ENCODE data around the gene CYB561A3. TPM values are rescaled to one million over a fixed set of nuclear protein-coding genes. Genes with fewer than 3 reads are reported as not detected.

The CYB561A3 gene
- 10 to 100 TPM; 11.3 to 43.6 (median 21.2) TPM for total RNA-seq

GRCh38 chr11:61361741-61362541 is at the start of gene CYB561A3, which contains the start of gene TMEM138:
CYB561A3 (minus strand) TSS chr11:61361882; CDS start chr11:61356713, 5,169 bp downstream.
TMEM138 (plus strand) TSS chr11:61362374; CDS start chr11:61364391, 2,017 bp downstream.
- no peaks in the 10 kb centered on the region for H3K27me3 ChIP-seq
- no peaks in the 10 kb centered on the region for H3K4me1 ChIP-seq
- H3K9me3 ChIP-seq, result no peaks in the 10 kb centered on the region
- no peaks in the 10 kb centered on the region for H3K36me3 ChIP-seq
- intact Hi-C loops (cut with DNase I; ENCODE audit: low total_unique reads), result no loop called here
- peak within 1 kb of the TSS; percentile 62 to 81 for H3K4me3 ChIP-seq
- H3K27ac ChIP-seq, result peak within 1 kb of the TSS; percentile 93 to 97
- TF ChIP-seq CTCF (IDR thresholded peaks at IDR 0.05) (peak in 1 of 4 experiments; percentile 7), POLR2A (IDR thresholded peaks at IDR 0.05) (peak; percentile 48 to 89)
- peak; percentile 90 to 92 for DNase-seq

- intact Hi-C loops (cut with DNase I; ENCODE audit: low total_unique reads), result no loop called here
- no peak overlapping the region for H3K27ac ChIP-seq
- TF ChIP-seq POLR2A (IDR thresholded peaks at IDR 0.05), result no peak
- no peak for TF ChIP-seq CTCF (IDR thresholded peaks at IDR 0.05)
- H3K4me3 ChIP-seq, result no peak overlapping the region
- H3K4me1 ChIP-seq, result no peaks in the 10 kb centered on the region
- no peaks in the 10 kb centered on the region for H3K27me3 ChIP-seq
- H3K36me3 ChIP-seq, result no peaks in the 10 kb centered on the region
- no peaks in the 10 kb centered on the region for H3K9me3 ChIP-seq
- no peak for DNase-seq
Observed at GRCh38 chr11:61406991-61407728, 45.5 kb upstream of the CYB561A3 start.

GRCh38 chr11:61406067-61406466 is 44.4 kb upstream of the CYB561A3 start:
- no peak for DNase-seq
- H3K27ac ChIP-seq, result no peak overlapping the region
- H3K36me3 ChIP-seq, result no peaks in the 10 kb centered on the region

GRCh38 chr11:61404641-61405040 is 43.0 kb upstream of the CYB561A3 start:
- Histone ChIP-seq H3K27ac (no peak overlapping the region), H3K27me3 (no peaks in the 10 kb centered on the region), H3K36me3 (no peaks in the 10 kb centered on the region), H3K9me3 (no peaks in the 10 kb centered on the region), H3K4me1 (no peaks in the 10 kb centered on the region), H3K4me3 (no peak overlapping the region)
- no peak for DNase-seq
- intact Hi-C loops (cut with DNase I; ENCODE audit: low total_unique reads), result no loop called here
- TF ChIP-seq CTCF (IDR thresholded peaks at IDR 0.05) (no peak), POLR2A (IDR thresholded peaks at IDR 0.05) (no peak)

More at GRCh38 chr11:61406067-61406466, 44.4 kb upstream of the CYB561A3 start:
- no peaks in the 10 kb centered on the region for H3K27me3 ChIP-seq
- H3K4me1 ChIP-seq, result no peaks in the 10 kb centered on the region
- no peaks in the 10 kb centered on the region for H3K9me3 ChIP-seq
- no peak overlapping the region for H3K4me3 ChIP-seq
- intact Hi-C loops (cut with DNase I; ENCODE audit: low total_unique reads), result no loop called here
- no peak for TF ChIP-seq CTCF (IDR thresholded peaks at IDR 0.05)
- TF ChIP-seq POLR2A (IDR thresholded peaks at IDR 0.05), result no peak

- Histone ChIP-seq H3K27me3 (no peaks in the 10 kb centered on the region), H3K4me3 (no peak overlapping the region), H3K27ac (no peak overlapping the region), H3K4me1 (no peaks in the 10 kb centered on the region), H3K36me3 (no peaks in the 10 kb centered on the region), H3K9me3 (no peaks in the 10 kb centered on the region)
- no peak for DNase-seq
- intact Hi-C loops (cut with DNase I; ENCODE audit: low total_unique reads), result no loop called here
- TF ChIP-seq CTCF (IDR thresholded peaks at IDR 0.05), result no peak
Observed at GRCh38 chr11:61404103-61404502, 42.4 kb upstream of the CYB561A3 start.
